ENCODE data around the gene SLC44A3.

DNA sequence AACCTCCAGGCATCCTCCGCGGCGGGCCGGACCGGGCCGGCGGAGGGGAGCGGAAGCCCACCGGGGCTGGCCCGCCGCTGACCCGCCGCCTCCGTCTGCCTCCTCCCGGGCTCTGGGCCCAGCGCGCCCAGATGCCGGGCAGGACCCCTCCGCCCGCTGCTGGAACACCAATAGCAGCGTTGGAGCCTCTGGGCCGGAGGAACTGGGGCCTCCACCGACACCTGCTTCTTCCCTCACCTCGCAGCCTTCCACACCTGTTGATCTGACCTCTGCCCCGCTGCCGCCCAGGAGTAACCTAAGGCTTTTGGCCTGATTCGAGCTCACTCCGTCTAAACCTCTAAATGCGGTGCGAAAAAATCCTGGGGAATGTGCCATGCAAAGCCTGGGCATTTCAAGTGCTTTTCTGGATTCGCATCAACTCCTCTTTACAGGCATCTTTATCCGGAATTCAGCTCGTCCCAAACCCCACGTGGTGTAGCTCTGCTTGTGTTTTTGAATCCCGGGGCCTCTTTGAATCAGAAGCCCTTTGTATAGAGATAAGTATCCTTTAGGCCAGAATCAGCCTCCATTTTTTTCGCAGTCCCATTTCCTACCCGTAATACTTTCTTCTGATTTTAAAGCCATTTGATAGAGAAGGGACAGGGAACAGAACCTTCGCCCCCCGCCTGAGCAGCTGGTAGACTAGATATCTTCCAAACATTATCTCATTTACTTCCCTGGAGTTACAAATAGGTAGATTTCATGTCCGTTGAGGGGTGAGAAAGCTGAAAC, 107.4 kb downstream of the SLC44A3 start:
- TF ChIP-seq, protein P1, sequence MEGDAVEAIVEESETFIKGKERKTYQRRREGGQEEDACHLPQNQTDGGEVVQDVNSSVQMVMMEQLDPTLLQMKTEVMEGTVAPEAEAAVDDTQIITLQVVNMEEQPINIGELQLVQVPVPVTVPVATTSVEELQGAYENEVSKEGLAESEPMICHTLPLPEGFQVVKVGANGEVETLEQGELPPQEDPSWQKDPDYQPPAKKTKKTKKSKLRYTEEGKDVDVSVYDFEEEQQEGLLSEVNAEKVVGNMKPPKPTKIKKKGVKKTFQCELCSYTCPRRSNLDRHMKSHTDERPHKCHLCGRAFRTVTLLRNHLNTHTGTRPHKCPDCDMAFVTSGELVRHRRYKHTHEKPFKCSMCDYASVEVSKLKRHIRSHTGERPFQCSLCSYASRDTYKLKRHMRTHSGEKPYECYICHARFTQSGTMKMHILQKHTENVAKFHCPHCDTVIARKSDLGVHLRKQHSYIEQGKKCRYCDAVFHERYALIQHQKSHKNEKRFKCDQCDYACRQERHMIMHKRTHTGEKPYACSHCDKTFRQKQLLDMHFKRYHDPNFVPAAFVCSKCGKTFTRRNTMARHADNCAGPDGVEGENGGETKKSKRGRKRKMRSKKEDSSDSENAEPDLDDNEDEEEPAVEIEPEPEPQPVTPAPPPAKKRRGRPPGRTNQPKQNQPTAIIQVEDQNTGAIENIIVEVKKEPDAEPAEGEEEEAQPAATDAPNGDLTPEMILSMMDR (IDR thresholded peaks at IDR 0.05 in 4 of 5, conservative IDR thresholded peaks at IDR 0.05 in 1 of 5), result no peak
- TF ChIP-seq POLR2A (IDR thresholded peaks at IDR 0.05), result no peak
